Fibroblast of skin of right biceps (primary cell): ENCODE data around the gene PRDM15.

ENCODE experiments used
- DNase-seq: peaks from one replicate; pipeline ENCODE4 v3.0.0-alpha.2; 2013

The PRDM15 gene

GRCh38 chr21:41775149-41775472, 104.0 kb downstream of the PRDM15 start:
- no peak for DNase-seq

DNA sequence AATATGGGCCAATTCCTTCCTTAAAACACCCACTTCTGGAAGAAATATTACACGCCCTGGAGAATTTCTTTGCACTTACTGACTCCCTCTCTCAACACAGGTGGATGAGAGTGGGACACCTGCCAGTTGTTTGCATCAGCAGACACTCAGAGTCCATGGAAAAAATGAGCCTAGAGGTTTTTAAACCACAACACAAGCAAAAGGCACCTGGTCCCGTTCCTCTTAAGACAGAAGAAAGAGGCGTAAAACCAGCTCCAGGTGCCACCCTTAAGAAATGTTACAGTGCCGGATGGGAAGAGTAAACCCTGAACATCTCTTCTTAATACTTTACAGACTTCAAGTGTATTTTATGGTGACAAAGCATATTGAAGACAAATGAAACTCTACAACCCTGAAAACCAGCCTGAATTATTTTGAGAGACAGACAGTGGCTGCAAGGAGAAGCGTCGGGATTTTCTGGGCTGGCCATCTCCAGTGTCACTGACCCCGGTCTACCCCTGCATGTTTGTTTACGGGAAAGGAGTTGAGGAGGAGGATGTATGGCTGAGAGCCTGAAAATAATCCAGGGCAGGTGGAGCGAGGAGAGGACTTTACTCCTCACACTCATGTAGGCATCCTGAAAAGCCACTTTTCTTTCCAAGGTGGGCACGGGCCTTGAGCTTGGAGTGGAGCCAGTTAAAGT, 104.5 kb downstream of the PRDM15 start:
- DNase-seq, result no peak

- no peak for DNase-seq
These were observed 106.6 kb downstream of the PRDM15 start for GRCh38 chr21:41772351-41773080.

DNA sequence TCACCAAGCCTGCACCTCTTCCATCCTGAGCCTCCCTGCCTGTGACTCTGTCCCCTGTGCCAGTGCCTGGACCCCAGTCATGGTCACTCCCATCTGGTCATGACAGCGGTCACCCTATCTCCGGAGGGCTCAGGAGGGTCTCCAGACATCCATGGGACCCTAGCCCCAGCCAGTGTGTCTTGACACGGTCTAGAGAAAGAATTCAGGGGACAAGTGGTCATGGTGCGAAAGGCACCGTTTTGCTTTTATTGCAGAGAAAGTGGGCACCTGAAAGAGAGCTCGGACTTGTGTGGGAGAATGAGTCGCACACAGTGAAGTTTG, 107.6 kb downstream of the PRDM15 start:
- no peak for DNase-seq

GRCh38 chr21:41770901-41771624, 108.1 kb downstream of the PRDM15 start:
- no peak for DNase-seq

GRCh38 chr21:41769933-41770332, 109.2 kb downstream of the PRDM15 start:
- no peak for DNase-seq

- no peak for DNase-seq
These were observed 109.6 kb downstream of the PRDM15 start for GRCh38 chr21:41769521-41769920.

DNA sequence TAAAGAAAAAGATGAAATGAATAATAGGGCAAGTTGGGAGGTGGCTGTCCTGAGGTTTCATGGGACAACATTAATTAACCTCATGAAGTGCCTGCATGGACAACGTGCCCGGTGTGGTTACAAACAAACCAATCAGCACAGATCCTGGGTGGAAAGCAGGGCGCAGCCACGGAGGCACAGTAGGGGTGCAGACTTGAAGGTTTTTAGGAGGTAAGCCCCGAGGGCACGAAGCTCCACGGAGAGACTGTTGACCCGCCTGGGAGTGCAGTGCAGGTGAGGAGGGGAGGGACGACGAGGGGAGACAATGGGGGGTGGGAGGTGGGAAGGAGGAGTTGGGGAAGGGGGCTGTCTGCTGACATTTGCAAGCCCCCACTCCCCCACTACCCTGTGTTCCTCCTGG, 110.0 kb downstream of the PRDM15 start:
- no peak for DNase-seq

DNA sequence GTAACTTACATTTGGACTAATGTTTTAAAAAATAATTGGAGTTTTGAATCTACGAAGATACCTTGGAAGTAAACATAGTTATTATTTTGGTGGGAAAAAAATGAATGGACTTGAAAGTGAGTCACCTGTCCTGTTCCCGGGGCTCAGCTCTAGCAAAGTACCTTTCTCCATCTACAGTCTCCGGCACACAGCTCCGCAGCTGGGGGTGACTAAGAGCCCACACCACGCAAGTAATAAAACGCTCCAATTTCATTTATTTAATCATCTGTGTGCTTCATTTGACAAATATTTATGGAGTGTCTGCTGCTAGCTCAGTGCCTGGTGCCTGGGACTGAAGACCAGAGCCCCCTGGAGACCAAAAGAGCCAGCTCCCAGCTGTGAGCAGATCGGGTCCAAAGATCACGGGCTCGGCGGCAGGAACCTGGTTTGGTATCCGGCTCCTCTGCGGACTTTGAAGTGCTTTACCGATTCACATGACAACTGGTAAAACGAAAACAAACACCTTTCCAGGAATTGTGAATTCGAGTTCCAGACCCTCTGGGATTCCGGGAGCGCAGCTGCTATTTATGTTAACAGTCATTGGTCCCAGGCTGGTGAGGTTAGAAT, 110.6 kb downstream of the PRDM15 start:
- peak; percentile 87 for DNase-seq

- DNase-seq, result peak; percentile 64
These were observed 111.3 kb downstream of the PRDM15 start for GRCh38 chr21:41767606-41768436.

DNA sequence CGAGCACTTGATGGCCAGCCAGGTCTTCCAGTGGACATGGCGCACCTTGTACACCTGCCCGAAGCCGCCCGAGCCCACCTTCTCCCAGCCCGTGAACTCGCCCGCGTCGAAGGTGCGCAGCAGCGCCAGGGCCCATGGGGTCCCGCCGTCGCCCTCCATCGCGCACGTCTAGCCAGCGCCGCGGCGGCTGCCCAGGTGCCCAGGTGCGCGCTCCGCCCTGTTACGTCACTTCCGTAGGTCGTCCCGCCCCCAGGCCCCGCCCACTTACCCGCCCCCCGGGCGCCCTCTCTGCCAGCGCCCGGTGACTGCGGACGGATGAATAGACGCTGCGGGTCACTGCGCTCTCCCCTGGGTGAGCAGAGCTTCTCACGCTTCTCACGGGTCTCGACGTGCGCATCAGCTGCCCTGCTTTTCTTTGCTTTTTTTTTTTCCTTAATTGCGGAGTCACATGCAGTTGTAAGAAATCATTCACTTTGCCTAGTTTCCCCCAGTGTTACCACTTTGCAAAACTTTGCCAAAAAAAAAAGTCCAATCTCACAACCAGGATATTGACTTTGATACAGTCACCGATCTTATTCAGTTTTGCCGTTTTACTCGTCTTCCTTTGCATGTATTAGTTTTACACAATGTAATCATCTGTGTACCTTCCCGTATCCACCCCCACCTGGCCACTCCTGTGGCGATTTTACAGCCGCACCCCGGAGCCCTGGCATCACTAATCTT, 112.1 kb downstream of the PRDM15 start, which contains the start of gene RIPK4:
RIPK4 (minus strand) TSS at position 170 of the 723 bp plus-strand sequence; CDS start at position 159, 11 bp downstream.
- DNase-seq, result peak; percentile 64

DNA sequence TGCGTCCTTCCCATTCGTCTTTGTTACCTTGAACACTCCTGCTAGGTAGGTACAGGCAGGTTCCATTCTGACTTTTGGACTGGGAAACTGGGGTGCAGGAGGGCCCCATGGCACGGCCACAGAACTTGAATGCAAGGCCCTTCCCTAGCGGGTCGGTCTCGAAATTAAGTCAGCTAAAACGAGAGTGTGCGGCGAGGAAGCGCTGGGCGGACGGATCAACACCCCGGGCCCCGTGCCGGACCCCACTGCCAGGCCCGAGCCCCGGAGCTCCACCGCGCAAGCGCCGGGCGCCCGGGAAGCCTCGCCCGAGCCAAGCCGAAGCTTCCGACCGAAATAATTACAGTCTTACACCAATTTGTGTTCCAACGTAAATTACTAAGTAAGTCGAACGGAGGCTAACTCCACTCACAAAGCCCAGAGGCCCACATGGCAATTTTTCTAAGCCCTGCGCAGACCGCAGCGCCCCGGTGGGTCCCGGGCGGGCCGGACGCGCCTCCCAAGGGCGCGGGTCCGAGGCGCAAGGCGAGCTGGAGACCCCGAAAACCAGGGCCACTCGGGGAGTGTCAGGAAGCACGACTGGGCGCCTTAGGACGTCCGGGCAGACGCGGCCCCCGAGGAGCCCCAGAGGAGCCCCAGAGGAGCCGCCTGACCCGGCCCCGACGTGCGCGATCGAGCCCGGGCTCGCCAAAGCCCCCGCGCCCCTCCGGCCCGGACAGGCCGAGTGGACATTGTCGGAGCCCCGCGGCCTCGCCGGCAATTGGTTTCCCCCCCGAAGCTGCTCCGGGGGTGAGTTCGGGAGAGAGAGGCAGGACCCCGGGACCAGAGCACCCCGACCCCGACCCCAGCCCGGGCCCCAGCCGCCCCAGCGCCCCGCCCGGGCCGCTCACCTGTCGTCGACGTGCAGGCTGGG, 112.9 kb downstream of the PRDM15 start:
- peak; percentile 13 for DNase-seq

GRCh38 chr21:41765420-41765821, 113.7 kb downstream of the PRDM15 start:
- DNase-seq, result no peak

- DNase-seq, result no peak
These were observed 114.4 kb downstream of the PRDM15 start for GRCh38 chr21:41764558-41765419.

GRCh38 chr21:41763996-41764395, 115.1 kb downstream of the PRDM15 start:
- no peak for DNase-seq

DNA sequence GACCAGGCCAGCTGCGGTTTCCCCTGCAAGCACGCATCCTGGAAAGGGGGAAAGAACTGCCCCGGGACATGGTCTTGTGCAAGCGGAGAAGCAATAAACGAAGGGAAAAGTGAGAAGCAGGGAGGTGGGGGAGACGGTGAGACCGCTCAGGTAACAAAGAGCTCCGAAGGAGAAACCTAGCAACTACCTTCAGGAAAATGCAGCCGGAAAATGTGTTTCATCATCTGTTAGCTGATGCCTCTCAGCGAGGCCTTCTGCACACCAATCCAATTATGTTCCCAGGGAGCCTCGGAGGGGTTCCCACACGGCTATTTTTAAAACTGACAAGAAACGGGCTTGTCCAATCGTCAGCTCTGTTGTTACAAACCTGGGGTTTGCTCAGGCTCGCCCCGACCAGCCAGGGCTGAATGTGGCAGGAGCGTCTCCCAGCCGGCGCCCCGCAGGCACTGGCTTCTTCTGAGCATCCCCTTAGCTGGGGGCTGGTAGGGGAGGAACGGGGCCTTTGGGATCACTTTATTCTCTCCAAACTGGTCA, 115.7 kb downstream of the PRDM15 start:
- peak; percentile 66 for DNase-seq

DNA sequence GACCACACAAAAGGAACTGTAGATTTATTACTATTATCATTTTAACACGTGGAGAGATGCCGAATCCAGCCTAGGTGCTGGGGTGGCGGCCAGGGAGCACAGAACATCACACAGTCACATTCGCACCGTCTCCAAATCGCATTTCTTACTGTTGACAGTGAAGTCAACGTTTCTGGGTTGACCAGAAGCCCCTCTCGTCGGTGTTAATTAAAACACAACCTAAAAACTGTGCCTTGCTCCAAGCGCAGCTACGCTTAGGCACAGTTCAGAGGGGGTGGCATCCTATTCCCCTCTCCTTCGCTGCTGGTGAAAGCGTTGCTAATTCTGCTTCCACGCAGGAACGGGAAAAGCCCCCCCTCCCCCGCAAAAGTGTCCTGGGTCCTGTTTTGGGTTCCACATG, 116.4 kb downstream of the PRDM15 start:
- DNase-seq, result no peak

DNA sequence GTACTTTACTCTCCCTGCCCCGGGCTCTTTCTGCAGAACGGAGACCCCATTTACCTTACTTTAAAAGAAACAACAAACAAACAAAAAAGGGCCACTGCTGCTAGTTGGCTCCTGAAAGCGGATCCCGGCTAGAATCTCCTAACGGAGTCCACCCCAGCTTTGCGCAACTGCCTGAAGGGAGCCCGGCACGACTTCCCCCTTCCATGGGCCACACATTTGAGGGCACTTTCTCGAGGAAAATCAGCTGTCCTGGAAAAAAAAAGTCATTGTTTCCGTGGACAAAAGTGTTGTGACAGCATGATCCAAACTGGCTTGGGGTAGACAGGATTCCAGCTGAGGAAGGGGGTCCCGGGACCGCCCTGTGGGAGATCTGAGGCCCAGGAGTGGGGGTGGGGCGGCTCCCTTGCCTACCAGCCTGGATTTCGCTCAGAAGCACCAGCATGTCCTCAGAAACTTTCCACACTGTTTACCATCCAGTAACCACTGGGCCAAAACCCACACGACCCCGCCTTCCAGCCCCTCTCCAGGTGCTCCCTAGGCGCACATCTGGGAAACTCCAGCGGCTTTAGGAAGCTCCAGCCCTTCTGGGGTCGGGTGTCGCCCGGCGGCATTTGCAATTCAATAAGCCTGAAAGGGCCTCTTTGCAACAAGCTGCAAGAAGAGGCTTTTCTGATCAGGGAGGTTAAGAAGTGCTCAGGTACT, 117.1 kb downstream of the PRDM15 start:
- DNase-seq, result peak; percentile 9
